ENCODE results near the gene CFAP45. TPM values are rescaled to one million over a fixed set of nuclear protein-coding genes. Genes with fewer than 3 reads are reported as not detected.

The CFAP45 gene
- total and polyA plus RNA-seq, 9 of the 15 experiments (the other 6 are each of a cell fraction or from before 2014, with no cell fraction given) = 0.65 to 2.4 (median 1.5) TPM

- TF ChIP-seq GMEB1 (CRISPR knock-in tag; IDR thresholded peaks at IDR 0.05) (0 out of 2 replicates have a peak, but pooled peaks have one; percentile 38), TARDBP (IDR thresholded peaks at IDR 0.05) (0 out of 2 replicates have a peak, but pooled peaks have one; percentile 35), PCBP1 (IDR thresholded peaks at IDR 0.05; ENCODE audit: low read depth, low read length, poor library complexity, severe bottlenecking) (peak; percentile 54), MXI1 (IDR thresholded peaks at IDR 0.05; ENCODE audit: low read depth, low read length) (peak; percentile 59; the same call in 1 of the 2 replicates), HNRNPH1 (optimal IDR thresholded peaks at IDR 0.05; ENCODE audit: low read depth, low read length) (no peak), RCOR1 (IDR thresholded peaks at IDR 0.05; ENCODE audit: borderline replicate concordance in 1 of 2, low read depth in 2 of 2, low read length in 2 of 2) (peak in 1 of 2 experiments; percentile 41; a peak in 1 of 4 replicates)
- TF ChIP-seq, protein P1, sequence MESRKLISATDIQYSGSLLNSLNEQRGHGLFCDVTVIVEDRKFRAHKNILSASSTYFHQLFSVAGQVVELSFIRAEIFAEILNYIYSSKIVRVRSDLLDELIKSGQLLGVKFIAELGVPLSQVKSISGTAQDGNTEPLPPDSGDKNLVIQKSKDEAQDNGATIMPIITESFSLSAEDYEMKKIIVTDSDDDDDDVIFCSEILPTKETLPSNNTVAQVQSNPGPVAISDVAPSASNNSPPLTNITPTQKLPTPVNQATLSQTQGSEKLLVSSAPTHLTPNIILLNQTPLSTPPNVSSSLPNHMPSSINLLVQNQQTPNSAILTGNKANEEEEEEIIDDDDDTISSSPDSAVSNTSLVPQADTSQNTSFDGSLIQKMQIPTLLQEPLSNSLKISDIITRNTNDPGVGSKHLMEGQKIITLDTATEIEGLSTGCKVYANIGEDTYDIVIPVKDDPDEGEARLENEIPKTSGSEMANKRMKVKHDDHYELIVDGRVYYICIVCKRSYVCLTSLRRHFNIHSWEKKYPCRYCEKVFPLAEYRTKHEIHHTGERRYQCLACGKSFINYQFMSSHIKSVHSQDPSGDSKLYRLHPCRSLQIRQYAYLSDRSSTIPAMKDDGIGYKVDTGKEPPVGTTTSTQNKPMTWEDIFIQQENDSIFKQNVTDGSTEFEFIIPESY (CRISPR knock-in tag; IDR thresholded peaks at IDR 0.05) = peak; percentile 35; the same call in 1 of the 2 replicates
Observed at GRCh38 chr1:159945483-159946241, 45.7 kb upstream of the CFAP45 start, which contains the start of gene IGSF9 (continued).

Measured in K562 (cell line).